ENCODE measurements around the gene SLC12A4. TPM values are rescaled to one million over a fixed set of nuclear protein-coding genes. Genes with fewer than 3 reads are reported as not detected.
A peak's percentile ranks its signal among the peaks of the same experiment; 100 is the strongest.

The SLC12A4 gene
- total and polyA plus RNA-seq, 2 of the 13 experiments (the other 11 are each of a cell fraction or from before 2014, with no cell fraction given), result 65.1 to 84.3 TPM

DNA sequence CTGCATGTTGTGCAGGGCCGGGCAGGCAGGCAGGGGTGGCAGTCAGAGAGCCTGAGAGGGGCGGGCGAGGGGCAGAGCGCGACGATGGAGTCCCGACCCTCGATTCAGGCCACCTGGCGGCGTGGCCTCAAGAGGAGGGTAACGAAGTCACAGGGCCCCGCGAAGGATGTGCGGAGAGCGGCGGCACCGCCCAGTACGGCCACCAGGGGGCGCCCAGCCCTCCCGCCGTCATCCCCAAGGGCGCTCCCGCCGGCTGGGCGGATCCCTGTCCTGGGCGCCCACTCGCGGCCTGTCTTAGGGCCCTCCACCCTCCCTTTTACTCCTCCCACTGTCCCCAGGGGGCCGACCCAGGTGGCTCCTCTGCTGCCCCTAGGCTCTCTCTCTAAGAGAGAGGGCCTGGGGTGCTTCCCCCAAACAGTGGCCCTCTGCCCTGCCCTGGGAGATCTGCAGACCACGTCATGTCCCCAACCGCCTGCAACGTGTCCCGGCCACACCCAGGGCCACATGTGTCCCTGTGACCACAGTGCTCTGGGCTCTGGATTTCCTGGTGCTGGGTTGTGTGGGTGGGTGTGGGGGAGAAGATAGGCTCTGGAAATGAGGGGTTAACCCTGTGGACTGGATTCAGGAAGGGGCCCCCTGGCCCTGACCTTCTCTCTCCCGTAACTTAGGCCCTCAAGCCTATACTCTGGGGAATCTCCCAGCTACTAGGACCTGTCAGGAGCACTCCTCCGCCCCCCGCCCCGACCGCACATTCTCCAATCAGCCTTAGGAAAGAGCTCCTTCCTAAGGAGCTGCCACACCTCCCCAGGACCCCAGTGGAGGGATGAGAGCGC, 25.0 kb upstream of the SLC12A4 start (continued):
- TF ChIP-seq, protein P1, sequence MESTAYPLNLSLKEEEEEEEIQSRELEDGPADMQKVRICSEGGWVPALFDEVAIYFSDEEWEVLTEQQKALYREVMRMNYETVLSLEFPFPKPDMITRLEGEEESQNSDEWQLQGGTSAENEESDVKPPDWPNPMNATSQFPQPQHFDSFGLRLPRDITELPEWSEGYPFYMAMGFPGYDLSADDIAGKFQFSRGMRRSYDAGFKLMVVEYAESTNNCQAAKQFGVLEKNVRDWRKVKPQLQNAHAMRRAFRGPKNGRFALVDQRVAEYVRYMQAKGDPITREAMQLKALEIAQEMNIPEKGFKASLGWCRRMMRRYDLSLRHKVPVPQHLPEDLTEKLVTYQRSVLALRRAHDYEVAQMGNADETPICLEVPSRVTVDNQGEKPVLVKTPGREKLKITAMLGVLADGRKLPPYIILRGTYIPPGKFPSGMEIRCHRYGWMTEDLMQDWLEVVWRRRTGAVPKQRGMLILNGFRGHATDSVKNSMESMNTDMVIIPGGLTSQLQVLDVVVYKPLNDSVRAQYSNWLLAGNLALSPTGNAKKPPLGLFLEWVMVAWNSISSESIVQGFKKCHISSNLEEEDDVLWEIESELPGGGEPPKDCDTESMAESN (CRISPR knock-in tag; conservative IDR thresholded peaks at IDR 0.05), result no peak; the same call in 1 of the 2 replicates
- TF ChIP-seq ZNF24 (IDR thresholded peaks at IDR 0.05), result peak; percentile 34; the same call in 1 of the 2 replicates
- TF ChIP-seq ZNF451 (CRISPR knock-in tag; IDR thresholded peaks at IDR 0.05), result no peak
- TF ChIP-seq ZNF709 (CRISPR knock-in tag; IDR thresholded peaks at IDR 0.05), result peak; percentile 51; the same call in 1 of the 2 replicates
- TF ChIP-seq UBTF (CRISPR knock-in tag; IDR thresholded peaks at IDR 0.05), result peak; percentile 55
- no peak for TF ChIP-seq ZNF839 (CRISPR knock-in tag; IDR thresholded peaks at IDR 0.05; ENCODE audit: borderline replicate concordance)
- peak; percentile 81 for TF ChIP-seq MIER3 (CRISPR knock-in tag; IDR thresholded peaks at IDR 0.05; ENCODE audit: borderline replicate concordance)
- TF ChIP-seq ZFP36 (IDR thresholded peaks at IDR 0.05; ENCODE audit: borderline replicate concordance, low read depth, low read length, partially characterized antibody), result no peak
- no peak for TF ChIP-seq SNAPC5 (CRISPR knock-in tag; IDR thresholded peaks at IDR 0.05; ENCODE audit: borderline replicate concordance)
- TF ChIP-seq, protein P2, sequence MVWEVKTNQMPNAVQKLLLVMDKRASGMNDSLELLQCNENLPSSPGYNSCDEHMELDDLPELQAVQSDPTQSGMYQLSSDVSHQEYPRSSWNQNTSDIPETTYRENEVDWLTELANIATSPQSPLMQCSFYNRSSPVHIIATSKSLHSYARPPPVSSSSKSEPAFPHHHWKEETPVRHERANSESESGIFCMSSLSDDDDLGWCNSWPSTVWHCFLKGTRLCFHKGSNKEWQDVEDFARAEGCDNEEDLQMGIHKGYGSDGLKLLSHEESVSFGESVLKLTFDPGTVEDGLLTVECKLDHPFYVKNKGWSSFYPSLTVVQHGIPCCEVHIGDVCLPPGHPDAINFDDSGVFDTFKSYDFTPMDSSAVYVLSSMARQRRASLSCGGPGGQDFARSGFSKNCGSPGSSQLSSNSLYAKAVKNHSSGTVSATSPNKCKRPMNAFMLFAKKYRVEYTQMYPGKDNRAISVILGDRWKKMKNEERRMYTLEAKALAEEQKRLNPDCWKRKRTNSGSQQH (CRISPR knock-in tag; IDR thresholded peaks at IDR 0.05; ENCODE audit: low read depth), result peak; percentile 90
- no peak for TF ChIP-seq ZNF101 (CRISPR knock-in tag; IDR thresholded peaks at IDR 0.05; ENCODE audit: borderline replicate concordance, low read depth)
- TF ChIP-seq ZSCAN31 (CRISPR knock-in tag; IDR thresholded peaks at IDR 0.05; ENCODE audit: low read depth), result peak; percentile 94; the same call in 1 of the 2 replicates
- 0 out of 2 replicates have a peak, but pooled peaks have one; percentile 14 for TF ChIP-seq NR2F2 (IDR thresholded peaks at IDR 0.05; ENCODE audit: borderline replicate concordance, low read depth)
- TF ChIP-seq ZNF776 (CRISPR knock-in tag; IDR thresholded peaks at IDR 0.05), result 0 out of 2 replicates have a peak, but pooled peaks have one; percentile 6
- peak; percentile 67; the same call in 1 of the 2 replicates for TF ChIP-seq ZNF766 (CRISPR knock-in tag; IDR thresholded peaks at IDR 0.05; ENCODE audit: borderline replicate concordance)
- TF ChIP-seq CCDC6 (CRISPR knock-in tag; IDR thresholded peaks at IDR 0.05), result no peak
- TF ChIP-seq ZNF230 (CRISPR knock-in tag; IDR thresholded peaks at IDR 0.05), result no peak; the same call in 1 of the 2 replicates
- TF ChIP-seq ZNF33A (CRISPR knock-in tag; IDR thresholded peaks at IDR 0.05; ENCODE audit: borderline replicate concordance), result no peak
- TF ChIP-seq TEF (CRISPR knock-in tag; IDR thresholded peaks at IDR 0.05), result no peak
- TF ChIP-seq NR0B2 (CRISPR knock-in tag; IDR thresholded peaks at IDR 0.05), result 0 out of 2 replicates have a peak, but pooled peaks have one; percentile 70
- TF ChIP-seq NFATC3 (CRISPR knock-in tag; IDR thresholded peaks at IDR 0.05), result no peak
- peak; percentile 96 for TF ChIP-seq KLF6 (CRISPR knock-in tag; IDR thresholded peaks at IDR 0.05)
